ENCODE data around the gene HAUS6. TPM values are rescaled to one million over a fixed set of nuclear protein-coding genes. Genes with fewer than 3 reads are reported as not detected.
A peak's percentile ranks its signal among the peaks of the same experiment; 100 is the strongest.

Gene HAUS6
- total RNA-seq, 2 donors from 2014 or later, result 7.3 to 11.3 TPM

GRCh38 chr9:19030899-19031298, 71.8 kb downstream of the HAUS6 start:
- Histone ChIP-seq H3K27ac (no peak overlapping the region), H3K9me3 (no peaks in the 10 kb centered on the region), H3K4me1 (replicated peaks) (no peaks in the 10 kb centered on the region), H3K36me3 (no peaks in the 10 kb centered on the region), H3K27me3 (replicated peaks; ENCODE audit: insufficient read depth) (no peaks in the 10 kb centered on the region), H3K4me3 (no peak overlapping the region)
- WGBS, result 100% methylated on average over 1 of the region's 1 CpG
- TF ChIP-seq POLR2AphosphoS5 (IDR thresholded peaks at IDR 0.05), result no peak
- TF ChIP-seq POLR2A (IDR thresholded peaks at IDR 0.05), result no peak
- TF ChIP-seq CTCF (IDR thresholded peaks at IDR 0.05), result no peak
- DNase-seq (ENCODE audit: low spot score), result no peak
- intact Hi-C loops (cut with DNase I), result no loop called here

- no peaks in the 10 kb centered on the region for H3K4me1 ChIP-seq (replicated peaks)
- peak; percentile 36 for DNase-seq (ENCODE audit: low spot score)
- H3K27ac ChIP-seq, result no peak overlapping the region
- H3K4me3 ChIP-seq, result no peak overlapping the region
- 24% methylated on average over 8 of the region's 8 CpGs for WGBS
- TF ChIP-seq CTCF (IDR thresholded peaks at IDR 0.05) (peak; percentile 71 to 77 (median 74)), POLR2A (IDR thresholded peaks at IDR 0.05) (no peak)
- no peaks in the 10 kb centered on the region for H3K9me3 ChIP-seq
- intact Hi-C loops (cut with DNase I), result loop anchor here (5.0 to 10.0 kb wide), 3 partner anchors 772 to 1494 kb away; no protein-coding TSS in a partner anchor
- H3K36me3 ChIP-seq, result no peaks in the 10 kb centered on the region
- no peaks in the 10 kb centered on the region for H3K27me3 ChIP-seq (replicated peaks; ENCODE audit: insufficient read depth)
These were observed 73.8 kb downstream of the HAUS6 start for GRCh38 chr9:19028835-19029451.

- Histone ChIP-seq H3K27me3 (replicated peaks; ENCODE audit: insufficient read depth) (no peaks in the 10 kb centered on the region), H3K9me3 (no peaks in the 10 kb centered on the region), H3K27ac (no peak overlapping the region), H3K4me3 (no peak overlapping the region), H3K36me3 (no peaks in the 10 kb centered on the region), H3K4me1 (replicated peaks) (no peaks in the 10 kb centered on the region)
- intact Hi-C loops (cut with DNase I), result loop anchor here (5.0 to 10.0 kb wide), 3 partner anchors 771 to 1493 kb away; no protein-coding TSS in a partner anchor
- no peak for TF ChIP-seq POLR2AphosphoS5 (IDR thresholded peaks at IDR 0.05)
- DNase-seq (ENCODE audit: low spot score), result no peak
- 94% methylated on average over 22 of the region's 22 CpGs for whole genome bisulfite sequencing
These were observed 74.9 kb downstream of the HAUS6 start for GRCh38 chr9:19027825-19028224.

- no peak for DNase-seq (ENCODE audit: low spot score)
- no peak overlapping the region for H3K4me3 ChIP-seq
- H3K36me3 ChIP-seq, result no peaks in the 10 kb centered on the region
- TF ChIP-seq POLR2AphosphoS5 (IDR thresholded peaks at IDR 0.05) (no peak), POLR2A (IDR thresholded peaks at IDR 0.05) (no peak), CTCF (IDR thresholded peaks at IDR 0.05) (no peak)
- H3K4me1 ChIP-seq (replicated peaks), result no peaks in the 10 kb centered on the region
- H3K9me3 ChIP-seq, result no peaks in the 10 kb centered on the region
- WGBS, result 91% methylated on average over 6 of the region's 6 CpGs
- H3K27me3 ChIP-seq (replicated peaks; ENCODE audit: insufficient read depth), result no peaks in the 10 kb centered on the region
- no peak overlapping the region for H3K27ac ChIP-seq
- intact Hi-C loops (cut with DNase I), result loop anchor here (5.0 to 10.0 kb wide), 3 partner anchors 769 to 1492 kb away; no protein-coding TSS in a partner anchor
These were observed 76.3 kb downstream of the HAUS6 start for GRCh38 chr9:19026375-19026774.

GRCh38 chr9:19023078-19023477, 79.6 kb downstream of the HAUS6 start:
- WGBS, result 57% methylated on average over 5 of the region's 5 CpGs
- TF ChIP-seq POLR2A (IDR thresholded peaks at IDR 0.05) (no peak), CTCF (IDR thresholded peaks at IDR 0.05) (no peak), POLR2AphosphoS5 (IDR thresholded peaks at IDR 0.05) (no peak)
- no peaks in the 10 kb centered on the region for H3K36me3 ChIP-seq
- no peak for DNase-seq (ENCODE audit: low spot score)
- no peaks in the 10 kb centered on the region for H3K27me3 ChIP-seq (replicated peaks; ENCODE audit: insufficient read depth)
- no peaks in the 10 kb centered on the region for H3K4me1 ChIP-seq (replicated peaks)
- no peak overlapping the region for H3K27ac ChIP-seq
- intact Hi-C loops (cut with DNase I), result loop anchor here (10.0 kb wide), 2 partner anchors 1208 to 1488 kb away; no protein-coding TSS in a partner anchor
- H3K4me3 ChIP-seq, result no peak overlapping the region
- no peaks in the 10 kb centered on the region for H3K9me3 ChIP-seq

All from prostate gland (tissue), 2 donors.